BLaER1 (cell line): ENCODE measurements around the gene BCO2.

Experiments used
- H3K27ac ChIP-seq: shearing (Covaris generic); formaldehyde crosslinking; 2 replicates; pipeline ENCODE4 v1.8.1; 2022
- H3K27me3 ChIP-seq: shearing (Covaris generic); formaldehyde crosslinking; 2 replicates; pipeline ENCODE4 v1.8.1; 2022
- H3K36me3 ChIP-seq: shearing (Covaris generic); formaldehyde crosslinking; 2 replicates; pipeline ENCODE4 v1.8.1; 2022
- H3K4me1 ChIP-seq: shearing (Covaris generic); formaldehyde crosslinking; 2 replicates; pipeline ENCODE4 v1.8.1; 2022
- H3K4me2 ChIP-seq: shearing (Covaris generic); formaldehyde crosslinking; 2 replicates; pipeline ENCODE4 v1.8.1; 2022
- H3K4me3 ChIP-seq: shearing (Covaris generic); formaldehyde crosslinking; 2 replicates; pipeline ENCODE4 v1.8.1; 2022
- H3K9ac ChIP-seq: shearing (Covaris generic); formaldehyde crosslinking; 2 replicates; pipeline ENCODE4 v1.8.1; 2022
- H3K9me3 ChIP-seq: shearing (Covaris generic); formaldehyde crosslinking; 2 replicates; pipeline ENCODE4 v1.8.1; 2022
- H4K20me1 ChIP-seq: shearing (Covaris generic); formaldehyde crosslinking; 2 replicates; pipeline ENCODE4 v1.8.1; 2022
- Cebpa-rat ChIP-seq: shearing (Covaris generic); IDR thresholded peaks from 2 replicates; pipeline ENCODE4 v1.8.1; 2022

Gene BCO2, protein sequence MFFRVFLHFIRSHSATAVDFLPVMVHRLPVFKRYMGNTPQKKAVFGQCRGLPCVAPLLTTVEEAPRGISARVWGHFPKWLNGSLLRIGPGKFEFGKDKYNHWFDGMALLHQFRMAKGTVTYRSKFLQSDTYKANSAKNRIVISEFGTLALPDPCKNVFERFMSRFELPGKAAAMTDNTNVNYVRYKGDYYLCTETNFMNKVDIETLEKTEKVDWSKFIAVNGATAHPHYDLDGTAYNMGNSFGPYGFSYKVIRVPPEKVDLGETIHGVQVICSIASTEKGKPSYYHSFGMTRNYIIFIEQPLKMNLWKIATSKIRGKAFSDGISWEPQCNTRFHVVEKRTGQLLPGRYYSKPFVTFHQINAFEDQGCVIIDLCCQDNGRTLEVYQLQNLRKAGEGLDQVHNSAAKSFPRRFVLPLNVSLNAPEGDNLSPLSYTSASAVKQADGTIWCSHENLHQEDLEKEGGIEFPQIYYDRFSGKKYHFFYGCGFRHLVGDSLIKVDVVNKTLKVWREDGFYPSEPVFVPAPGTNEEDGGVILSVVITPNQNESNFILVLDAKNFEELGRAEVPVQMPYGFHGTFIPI

DNA sequence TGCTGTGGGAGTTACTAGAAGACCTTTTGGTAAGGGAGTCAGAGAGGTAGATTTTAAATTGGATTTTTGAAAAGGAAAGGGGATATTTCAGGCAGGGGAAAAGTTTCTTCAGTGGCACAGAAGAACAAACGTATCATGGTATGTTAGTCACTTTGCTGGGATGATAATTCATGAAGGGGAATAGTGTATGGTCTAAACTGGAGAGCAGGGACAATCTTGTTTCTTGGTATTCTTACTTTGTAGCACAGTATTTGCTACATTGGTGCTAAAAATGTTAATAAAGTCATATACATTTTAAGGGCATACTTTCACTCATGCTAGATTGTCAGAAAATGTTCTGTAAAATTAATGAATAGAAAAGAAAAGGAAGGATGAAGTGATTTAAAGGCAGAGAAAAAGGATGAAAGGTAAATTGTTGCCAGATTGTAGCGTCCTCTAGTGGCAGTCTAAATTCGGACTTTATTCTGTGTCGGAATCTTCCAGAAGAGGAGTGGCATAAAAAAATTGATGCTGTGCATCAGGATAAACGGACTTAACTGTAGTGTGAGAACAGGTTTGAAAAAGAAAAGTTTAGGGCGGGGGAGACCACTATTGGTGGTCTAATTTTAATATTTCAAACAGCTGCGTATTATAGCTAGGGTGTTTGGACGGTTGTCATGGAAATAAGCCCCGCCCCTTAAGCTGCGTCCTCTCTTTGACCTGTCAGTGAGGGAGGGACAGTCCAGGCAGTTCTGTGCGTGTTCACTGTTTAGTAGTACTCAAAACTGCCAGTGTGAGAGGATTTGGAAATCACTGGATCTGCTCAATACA lies at the start of gene BCO2:
TSS of gene BCO2 (plus strand) at position 724 of the 810 bp plus-strand sequence. CDS start 90 bp downstream, outside the sequence.
- H3K4me3 ChIP-seq = no peak within 1 kb of the TSS
- no peak within 1 kb of the TSS for H3K9ac ChIP-seq
- no peaks in the 10 kb centered on the region for H3K27me3 ChIP-seq
- no peak for TF ChIP-seq Cebpa-rat
- no peaks in the 10 kb centered on the region for H4K20me1 ChIP-seq
- H3K4me2 ChIP-seq = peak within 1 kb of the TSS; percentile 27; the same call in 1 of the 2 replicates
- H3K36me3 ChIP-seq = no peaks in the 10 kb centered on the region
- H3K9me3 ChIP-seq = no peaks in the 10 kb centered on the region
- H3K4me1 ChIP-seq = peaks cover 36% of the 10 kb centered on the region
- H3K27ac ChIP-seq = no peak within 1 kb of the TSS

DNA sequence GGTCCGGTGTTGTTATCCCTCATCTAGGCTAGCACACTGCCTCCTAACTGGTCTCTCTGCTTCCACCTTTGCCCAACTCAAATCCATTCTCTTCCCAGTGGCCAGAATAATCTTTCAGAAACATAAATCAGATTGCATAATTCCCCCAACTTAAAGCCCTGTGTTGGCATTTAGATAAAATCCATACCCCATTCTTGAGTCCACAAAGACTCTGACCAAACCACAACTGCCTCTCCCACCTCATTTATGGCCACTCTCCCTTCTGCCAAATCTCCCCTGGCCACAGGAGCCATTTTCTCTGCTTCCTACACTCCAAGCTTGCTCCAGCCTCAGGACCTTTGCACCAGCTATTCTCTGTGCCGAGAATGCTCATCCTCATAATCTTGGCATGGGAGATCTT lies 48.3 kb upstream of the BCO2 start:
- H3K9me3 ChIP-seq = no peaks in the 10 kb centered on the region
- no peaks in the 10 kb centered on the region for H3K4me1 ChIP-seq
- no peak overlapping the region for H3K4me3 ChIP-seq
- H3K36me3 ChIP-seq = no peaks in the 10 kb centered on the region
- TF ChIP-seq Cebpa-rat = no peak
- H3K4me2 ChIP-seq = no peak overlapping the region
- H4K20me1 ChIP-seq = no peaks in the 10 kb centered on the region
- H3K27ac ChIP-seq = no peak overlapping the region
- H3K9ac ChIP-seq = no peak overlapping the region
- H3K27me3 ChIP-seq = no peaks in the 10 kb centered on the region

DNA sequence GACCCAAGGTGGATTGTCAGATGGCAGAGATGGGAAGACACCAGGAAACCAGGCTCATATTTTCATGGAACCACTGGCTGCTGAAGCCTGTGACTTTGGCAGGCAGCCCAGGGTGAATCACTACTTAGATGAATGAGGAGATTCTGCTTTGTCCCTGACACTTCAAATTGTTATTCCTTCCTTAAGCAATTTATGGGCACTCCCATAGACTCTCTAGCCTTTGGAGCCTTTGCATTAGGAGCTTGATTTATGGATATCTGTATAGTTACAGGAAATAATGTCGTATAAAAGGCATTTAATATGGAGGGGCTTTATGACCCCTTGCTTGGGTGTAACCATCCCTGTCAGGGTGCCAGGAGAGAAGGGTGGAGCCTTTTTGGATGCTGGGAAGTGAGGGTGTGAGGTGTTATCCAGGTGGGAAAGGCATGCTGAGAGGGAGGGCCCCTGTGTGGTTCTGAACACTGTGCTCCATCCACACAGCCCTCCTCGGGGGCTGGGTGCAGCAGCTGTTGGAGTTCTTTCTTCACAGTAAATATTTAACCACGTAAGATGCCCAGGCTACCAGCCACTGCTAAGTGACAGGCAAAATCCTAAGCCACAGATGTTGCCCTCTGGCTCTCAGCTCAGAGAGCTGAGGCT lies 46.7 kb upstream of the BCO2 start:
- Histone ChIP-seq H3K4me1 (no peaks in the 10 kb centered on the region), H4K20me1 (no peaks in the 10 kb centered on the region), H3K9me3 (no peaks in the 10 kb centered on the region), H3K4me2 (no peak overlapping the region), H3K27me3 (no peaks in the 10 kb centered on the region), H3K27ac (no peak overlapping the region), H3K36me3 (no peaks in the 10 kb centered on the region), H3K9ac (no peak overlapping the region), H3K4me3 (no peak overlapping the region)
- TF ChIP-seq Cebpa-rat = no peak

DNA sequence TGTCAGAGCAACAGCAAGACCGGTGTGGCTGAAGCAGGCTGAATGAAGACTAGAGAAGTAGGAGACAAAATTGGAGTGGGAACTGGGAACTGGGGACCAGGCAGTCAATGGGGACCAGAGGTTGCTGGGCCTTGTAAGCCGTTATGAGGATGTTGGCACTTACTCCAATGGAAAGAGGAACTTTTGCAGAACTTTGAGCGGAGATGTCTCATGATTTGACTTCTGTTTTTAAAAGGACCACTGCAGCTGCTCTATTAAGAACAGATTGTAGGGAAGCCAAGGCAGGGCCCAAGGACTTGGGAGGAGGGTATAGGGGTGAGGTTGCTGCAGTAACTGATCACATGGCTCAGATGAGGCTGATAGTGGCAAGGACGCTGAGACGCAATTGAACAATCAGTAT lies 45.7 kb upstream of the BCO2 start:
- Histone ChIP-seq H3K4me3 (no peak overlapping the region), H3K4me2 (no peak overlapping the region), H3K9me3 (no peaks in the 10 kb centered on the region), H3K9ac (no peak overlapping the region), H4K20me1 (no peaks in the 10 kb centered on the region), H3K27me3 (no peaks in the 10 kb centered on the region), H3K36me3 (no peaks in the 10 kb centered on the region), H3K27ac (no peak overlapping the region), H3K4me1 (no peaks in the 10 kb centered on the region)
- TF ChIP-seq Cebpa-rat = no peak

DNA sequence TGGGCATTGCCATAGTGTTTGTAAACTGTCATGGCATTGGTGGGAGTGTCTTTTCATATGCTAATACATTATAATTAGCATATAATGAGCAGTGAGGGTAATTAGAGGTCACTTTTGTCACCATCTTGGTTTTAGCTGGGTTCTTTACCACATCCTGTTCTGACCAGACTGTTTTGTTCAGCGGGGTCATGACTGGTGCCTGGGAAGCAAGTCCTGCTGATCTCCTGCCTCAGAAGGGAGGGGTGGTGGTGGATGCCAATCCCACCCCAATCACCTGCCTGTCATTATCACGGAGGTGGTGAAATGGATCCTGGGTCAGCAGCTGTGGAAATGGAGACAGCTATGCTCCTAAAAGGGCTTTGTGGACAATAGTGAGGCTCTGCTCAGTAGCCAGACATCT lies 42.6 kb upstream of the BCO2 start:
- Histone ChIP-seq H3K9ac (no peak overlapping the region), H3K27me3 (no peaks in the 10 kb centered on the region), H3K4me2 (no peak overlapping the region), H3K27ac (no peak overlapping the region), H3K4me3 (no peak overlapping the region), H3K4me1 (no peaks in the 10 kb centered on the region), H3K9me3 (no peaks in the 10 kb centered on the region), H3K36me3 (no peaks in the 10 kb centered on the region), H4K20me1 (no peaks in the 10 kb centered on the region)
- no peak for TF ChIP-seq Cebpa-rat

DNA sequence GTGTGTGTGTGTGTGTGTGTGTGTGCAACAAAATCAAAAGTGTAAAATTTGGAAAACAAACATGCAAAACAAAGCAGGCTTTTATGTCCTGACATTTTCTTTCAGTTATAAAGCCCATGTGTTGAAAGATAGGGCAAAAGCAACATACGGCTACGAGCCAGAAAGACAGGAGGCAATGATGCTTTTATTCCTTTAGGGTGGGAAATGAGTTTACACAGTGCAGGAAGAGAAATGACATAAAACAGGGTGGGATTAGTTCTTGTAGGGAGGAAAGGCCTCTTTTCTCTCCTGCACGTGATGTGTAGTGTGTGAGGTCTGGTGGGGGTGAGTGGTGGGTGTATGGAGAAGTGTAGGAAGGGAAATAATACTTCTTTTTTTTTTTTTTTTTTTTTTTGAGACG lies 40.8 kb upstream of the BCO2 start:
- Histone ChIP-seq H3K27me3 (no peaks in the 10 kb centered on the region), H3K27ac (no peak overlapping the region), H3K4me1 (no peaks in the 10 kb centered on the region), H3K9ac (no peak overlapping the region), H4K20me1 (no peaks in the 10 kb centered on the region), H3K4me3 (no peak overlapping the region), H3K9me3 (no peaks in the 10 kb centered on the region), H3K36me3 (no peaks in the 10 kb centered on the region), H3K4me2 (no peak overlapping the region)
- TF ChIP-seq Cebpa-rat = no peak

DNA sequence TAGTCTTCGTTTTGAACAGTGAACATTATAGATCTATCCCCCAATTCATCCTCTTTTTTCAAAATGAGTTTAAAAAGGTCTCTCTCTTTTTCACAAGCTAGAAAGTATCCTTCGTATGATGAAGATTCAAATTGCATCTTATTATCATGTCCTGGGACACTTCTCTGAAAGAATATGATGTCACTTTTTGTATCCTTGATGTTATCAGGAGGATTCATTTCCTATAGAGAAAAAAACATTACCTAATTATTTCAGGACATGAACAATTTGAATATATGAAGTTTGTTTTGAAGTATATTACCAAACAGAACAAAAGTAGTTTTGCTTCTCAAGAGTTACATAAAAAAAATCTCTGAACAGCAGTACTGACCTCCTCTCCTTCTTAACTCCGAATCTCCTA lies 31.7 kb upstream of the BCO2 start:
- no peak overlapping the region for H3K4me2 ChIP-seq
- no peaks in the 10 kb centered on the region for H3K36me3 ChIP-seq
- TF ChIP-seq Cebpa-rat = no peak
- H3K4me1 ChIP-seq = no peaks in the 10 kb centered on the region
- no peak overlapping the region for H3K4me3 ChIP-seq
- H3K9ac ChIP-seq = no peak overlapping the region
- H4K20me1 ChIP-seq = no peaks in the 10 kb centered on the region
- no peak overlapping the region for H3K27ac ChIP-seq
- H3K9me3 ChIP-seq = peaks cover 5% of the 10 kb centered on the region
- no peaks in the 10 kb centered on the region for H3K27me3 ChIP-seq

DNA sequence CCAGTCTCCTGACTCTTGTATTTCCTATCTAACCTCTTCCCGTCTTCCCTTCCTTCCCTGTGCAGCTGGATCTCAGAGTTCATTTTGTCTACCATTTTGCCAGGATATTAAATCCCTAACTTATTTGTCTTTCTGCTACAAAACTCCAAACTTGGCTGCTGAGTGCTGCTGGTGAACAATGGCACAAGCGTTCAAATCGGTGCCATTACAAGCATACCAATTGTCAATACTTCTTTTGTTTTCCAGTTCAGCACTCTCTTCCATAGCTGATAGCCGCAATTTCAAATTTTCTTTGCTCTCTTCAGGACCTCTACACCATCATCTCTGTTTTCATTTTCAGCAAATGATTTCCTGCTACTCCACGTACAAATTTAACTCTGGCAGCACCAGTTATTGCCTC lies 24.8 kb upstream of the BCO2 start:
- H3K36me3 ChIP-seq = no peaks in the 10 kb centered on the region
- H3K27ac ChIP-seq = no peak overlapping the region
- no peak for TF ChIP-seq Cebpa-rat
- no peaks in the 10 kb centered on the region for H3K9me3 ChIP-seq
- no peaks in the 10 kb centered on the region for H4K20me1 ChIP-seq
- no peak overlapping the region for H3K4me3 ChIP-seq
- no peak overlapping the region for H3K9ac ChIP-seq
- no peaks in the 10 kb centered on the region for H3K27me3 ChIP-seq
- H3K4me2 ChIP-seq = 0 out of 2 replicates have a peak overlapping the region, but pooled peaks have one; percentile 17
- peaks cover 7% of the 10 kb centered on the region; the same call in 1 of the 2 replicates for H3K4me1 ChIP-seq

DNA sequence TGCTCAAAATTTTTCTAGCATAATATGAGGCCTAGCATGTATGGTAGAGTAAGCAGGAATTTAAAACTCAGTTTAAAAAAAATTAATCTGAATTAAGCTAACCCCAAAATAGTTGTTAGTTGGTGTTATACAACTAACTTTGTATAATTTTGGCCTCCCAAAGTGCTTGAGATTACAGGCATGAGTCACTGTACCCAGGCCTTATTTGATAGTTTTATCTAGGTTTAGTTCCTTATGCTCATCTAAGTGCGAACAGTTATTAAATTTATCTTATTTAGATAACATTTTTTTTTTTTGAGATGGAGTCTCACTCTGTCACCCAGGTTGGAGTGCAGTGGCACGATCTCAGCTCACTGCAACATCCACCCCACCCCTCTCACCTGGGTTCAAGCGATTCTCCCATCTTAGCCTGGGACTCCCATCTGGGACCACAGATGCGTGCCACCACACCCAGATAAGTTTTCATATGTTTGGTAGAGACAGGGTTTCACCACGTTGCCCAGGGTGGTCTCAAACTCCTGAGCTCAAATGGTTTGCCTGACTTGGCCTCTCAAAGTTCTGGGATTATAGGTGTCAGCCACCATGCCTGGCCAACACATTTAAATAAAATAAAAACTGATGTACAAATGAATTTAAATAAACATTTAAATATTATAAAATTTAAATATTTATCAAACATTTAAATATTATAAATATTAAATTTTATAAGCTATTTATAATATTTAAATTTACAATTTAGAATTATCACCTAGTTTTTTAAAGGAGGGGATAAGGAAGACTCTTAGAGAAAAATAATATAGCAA lies 19.0 kb upstream of the BCO2 start:
- H3K4me1 ChIP-seq = no peaks in the 10 kb centered on the region
- no peak for TF ChIP-seq Cebpa-rat
- no peak overlapping the region for H3K4me3 ChIP-seq
- no peak overlapping the region for H3K9ac ChIP-seq
- no peak overlapping the region for H3K27ac ChIP-seq
- H3K27me3 ChIP-seq = no peaks in the 10 kb centered on the region
- no peaks in the 10 kb centered on the region for H3K9me3 ChIP-seq
- H4K20me1 ChIP-seq = no peaks in the 10 kb centered on the region
- H3K4me2 ChIP-seq = no peak overlapping the region
- no peaks in the 10 kb centered on the region for H3K36me3 ChIP-seq
